GM12878 (cell line): ENCODE measurements around the gene OR51A7. TPM values are rescaled to one million over a fixed set of nuclear protein-coding genes. Genes with fewer than 3 reads are reported as not detected.

ENCODE experiments used
- ATAC-seq: fragments of 200-7000 bp; cut with Tn5 transposase; 3 replicates; pipeline ENCODE4 v1.9.1; 2020; ENCODE audit warnings: mild to moderate bottlenecking, moderate library complexity
- BruUV-seq: library from RNA; stranded (reverse); fragments of 400-500 nt; replicated peaks from 2 replicates; lab custom pipeline; 2021; lab: Mats Ljungman, UMichigan
- CTCF ChIA-PET: fragments of 300-600 bp; sonication (Branson Sonifier 250); formaldehyde crosslinking; extraction: SDS; loops from one replicate; lab custom pipeline; 2021; ENCODE audit warnings: inconsistent platforms; lab: Yijun Ruan, JAX
- POLR2A ChIA-PET: fragments of 350-600 bp; formaldehyde crosslinking; extraction: SDS; loops from one replicate; lab custom pipeline; 2021; ENCODE audit warnings: inconsistent platforms; lab: Charles Lee
- RAD21 ChIA-PET: fragments of 300-600 bp; sonication (Branson Sonifier 250); formaldehyde crosslinking; loops from one replicate; lab custom pipeline; 2023; ENCODE audit warnings: antibody characterized with exemption; ENCODE audit not compliant: unreplicated experiment; lab: Charles Lee
- SMC1A ChIA-PET: fragments of 300-600 bp; sonication (Branson Sonifier 250); formaldehyde crosslinking; loops from one replicate; lab custom pipeline; 2023; ENCODE audit not compliant: unreplicated experiment, uncharacterized antibody; lab: Charles Lee
- DNase-seq: peaks from one replicate; pipeline ENCODE4 v3.0.0-alpha.2; 2011; ENCODE audit warnings: low read depth, low spot score
- FAIRE-seq: peaks from 3 replicates; lab custom pipeline; 2011; peaks lifted over from hg19 to GRCh38; lab: Jason Lieb, UNC
- H2AFZ ChIP-seq: 2 replicates; pipeline ENCODE4 v1.6.0; 2011; ENCODE audit warnings: low read depth, low read length, control low read depth; ENCODE audit not compliant: control insufficient read depth
- H3K27ac ChIP-seq: 2 replicates; pipeline ENCODE4 v1.5.1; 2011; ENCODE audit warnings: control low read depth; ENCODE audit not compliant: control insufficient read depth, insufficient read depth
- H3K27me3 ChIP-seq, 2 experiments: replicated peaks in 1 of 2; 2 replicates each; pipeline versions ENCODE4 v1.6.0 to v1.6.1; 2011; ENCODE audit warnings: low read length in 1 of 2; ENCODE audit not compliant: control insufficient read depth in 2 of 2, insufficient read depth in 2 of 2
- H3K36me3 ChIP-seq, 2 experiments: 2 replicates each; pipeline ENCODE4 v1.5.1; 2011; ENCODE audit warnings: low read length in 1 of 2; ENCODE audit not compliant: control insufficient read depth in 2 of 2, insufficient read depth in 2 of 2
- H3K4me1 ChIP-seq: 2 replicates; pipeline ENCODE4 v1.6.1; 2011; ENCODE audit warnings: mild to moderate bottlenecking, low read length, moderate library complexity, mixed read lengths; ENCODE audit not compliant: control insufficient read depth, insufficient read depth
- H3K4me2 ChIP-seq: 2 replicates; pipeline ENCODE4 v1.6.0; 2011; ENCODE audit warnings: control low read depth; ENCODE audit not compliant: control insufficient read depth, insufficient read depth
- H3K4me3 ChIP-seq: fragments of 200-600 bp; sonication (generic); 2 replicates; pipeline ENCODE4 v1.5.1; 2016
- H3K79me2 ChIP-seq: 2 replicates; pipeline ENCODE4 v1.6.0; 2011; ENCODE audit warnings: low read length; ENCODE audit not compliant: control insufficient read depth, insufficient read depth
- H3K9ac ChIP-seq: 2 replicates; pipeline ENCODE4 v1.8.0; 2011; ENCODE audit warnings: low read length, control low read depth, mixed read lengths; ENCODE audit not compliant: control insufficient read depth, insufficient read depth
- H3K9me3 ChIP-seq: replicated peaks from 3 replicates; pipeline ENCODE4 v1.5.1; 2011; ENCODE audit warnings: mild to moderate bottlenecking, low read length; ENCODE audit not compliant: control insufficient read depth, insufficient read depth
- H4K20me1 ChIP-seq: 2 replicates; pipeline ENCODE4 v1.6.0; 2011; ENCODE audit not compliant: control insufficient read depth, insufficient read depth
- DPF2 ChIP-seq: fragments of 450-650 bp; IDR thresholded peaks from 2 replicates; pipeline ENCODE4 v1.6.1; 2017; ENCODE audit warnings: mild to moderate bottlenecking
- EGR1 ChIP-seq, 2 experiments: IDR thresholded peaks; 1 replicate in 1 of 2; 2 replicates in 1 of 2; pipeline ENCODE4 v1.6.1; 2011 to 2012; ENCODE audit warnings: low read depth in 2 of 2, low read length in 2 of 2, borderline replicate concordance in 1 of 2, mild to moderate bottlenecking in 1 of 2, moderate library complexity in 1 of 2
- FOXM1 ChIP-seq: IDR thresholded peaks from 2 replicates; pipeline ENCODE4 v1.6.1; 2012; ENCODE audit warnings: low read depth, mild to moderate bottlenecking, inconsistent platforms, low read length, moderate library complexity
- GATAD2B ChIP-seq: fragments of 450-650 bp; conservative IDR thresholded peaks from 2 replicates; pipeline ENCODE4 v1.6.1; 2017; ENCODE audit warnings: low read depth, mild to moderate bottlenecking, moderate library complexity
- IRF5 ChIP-seq: fragments of 450-650 bp; IDR thresholded peaks from 2 replicates; pipeline ENCODE4 v1.6.1; 2017; ENCODE audit warnings: borderline replicate concordance
- NR2C2 ChIP-seq: IDR thresholded peaks from 2 replicates; pipeline ENCODE4 v1.6.1; 2011; ENCODE audit warnings: borderline replicate concordance, low read depth; ENCODE audit not compliant: control insufficient read depth, insufficient read length
- PBX3 ChIP-seq: IDR thresholded peaks from 2 replicates; pipeline ENCODE4 v1.6.1; 2011; ENCODE audit warnings: mild to moderate bottlenecking, low read depth, low read length, moderate library complexity; ENCODE audit not compliant: insufficient replicate concordance
- PKNOX1 ChIP-seq: fragments of 450-650 bp; IDR thresholded peaks from 2 replicates; pipeline ENCODE4 v1.6.1; 2016; ENCODE audit warnings: mild to moderate bottlenecking
- POLR2AphosphoS5 ChIP-seq: IDR thresholded peaks from 2 replicates; pipeline ENCODE4 v1.6.1; 2011; ENCODE audit warnings: mild to moderate bottlenecking, low read length, inconsistent platforms
- RELA ChIP-seq: fragments of 450-650 bp; IDR thresholded peaks from 2 replicates; pipeline ENCODE4 v1.8.0; 2014; ENCODE audit warnings: borderline replicate concordance; ENCODE audit not compliant: partially characterized antibody
- TBL1XR1 ChIP-seq: IDR thresholded peaks from 2 replicates; pipeline ENCODE4 v1.6.1; 2012; ENCODE audit warnings: low read depth, low read length, improper control_type of control experiment
- TCF7 ChIP-seq: IDR thresholded peaks from 2 replicates; pipeline ENCODE4 v1.6.1; 2014; ENCODE audit warnings: antibody characterized with exemption, borderline replicate concordance
- ZBED1 ChIP-seq: IDR thresholded peaks from 2 replicates; pipeline ENCODE4 v1.6.1; 2016; ENCODE audit warnings: borderline replicate concordance
- ZNF622 ChIP-seq: fragments of 450-650 bp; IDR thresholded peaks from 2 replicates; pipeline ENCODE4 v1.6.1; 2017; ENCODE audit warnings: mild to moderate bottlenecking, inconsistent platforms
- ZSCAN29 ChIP-seq: fragments of 450-650 bp; IDR thresholded peaks from 2 replicates; pipeline ENCODE4 v1.6.1; 2017; ENCODE audit warnings: mild to moderate bottlenecking, moderate library complexity
- WGBS: methylation state at CpG from one replicate; pipeline ENCODE4 v1.1.6; 2016; ENCODE audit warnings: low lambda C conversion rate; ENCODE audit not compliant: insufficient replicate concordance, insufficient coverage; ENCODE audit errors: missing lambda C conversion rate; 5-methylcytosine and 5-hydroxymethylcytosine counted together
- in situ Hi-C: fragments of 300-500 bp; cut with MboI; formaldehyde crosslinking; loops from 9 replicates; pipeline ENCODE4 v1.14.3; 2018; ENCODE audit warnings: mixed read lengths
- intact Hi-C: fragments of 100-400 bp; cut with micrococcal nuclease; formaldehyde crosslinking; loops from one replicate; pipeline ENCODE4 v1.14.2; 2022; ENCODE audit not compliant: unreplicated experiment
- polyA plus RNA-seq, 11 experiments: library from polyadenylated mRNA; depleted of rRNA in 4 of 11; unstranded in 6 of 11; stranded (reverse) in 5 of 11; fragments of >200 nt; fragmentation: Nextera tagmentation in 4 of 11; fragmentation: Illumina TruSeq in 1 of 11; extraction: Ambion mirVana in 4 of 11; extraction: Trizol in 1 of 11; gene quantifications; 1 replicate in 1 of 11; 2 replicates in 10 of 11; pipeline versions ENCODE4 v1.2.1 to v1.2.3, GENCODE V29; 2011 to 2016; ENCODE audit warnings: inconsistent platforms in 2 of 11, missing spikeins in 2 of 11, low read depth in 1 of 11
- total RNA-seq, 4 experiments: library from RNA; depleted of rRNA in 3 of 4; stranded (reverse); fragments of >200 nt in 3 of 4; fragmentation: Illumina TruSeq in 1 of 4; extraction: Trizol in 1 of 4; gene quantifications; 2 replicates each; pipeline versions ENCODE4 v1.2.1 to v1.2.3, GENCODE V29; 2013 to 2021

OR51A7 gene
- total and polyA plus RNA-seq, 10 of the 15 experiments (the other 5 are each of a cell fraction or from before 2014, with no cell fraction given), result not detected

GRCh38 chr11:4891996-4892640 is 11.5 kb upstream of the OR51A7 start:
- H3K79me2 ChIP-seq, result no peaks in the 10 kb centered on the region
- no peak for FAIRE-seq
- H3K27me3 ChIP-seq, result no peaks in the 10 kb centered on the region
- no peaks in the 10 kb centered on the region for H3K36me3 ChIP-seq
- WGBS, result 41% methylated on average over 1 of the region's 1 CpG
- no peak overlapping the region for H3K4me3 ChIP-seq
- ATAC-seq, result 0 out of 3 replicates have a peak, but pooled peaks have one; percentile 38
- no peak overlapping the region for H3K9ac ChIP-seq
- no peak for DNase-seq
- no peak overlapping the region for H3K4me2 ChIP-seq
- CTCF ChIA-PET, result no interaction called here
- H3K9me3 ChIP-seq, result no peaks in the 10 kb centered on the region
- H2AFZ ChIP-seq, result no peak overlapping the region
- no peaks in the 10 kb centered on the region for H3K4me1 ChIP-seq
- no peak overlapping the region for H3K27ac ChIP-seq
- BruUV-seq, result no TSS peak
- in situ Hi-C loops (no loop called here), intact Hi-C loops (no loop called here)
- no peak for TF ChIP-seq GATAD2B
- POLR2A ChIA-PET, result no interaction called here
- RAD21 ChIA-PET, result no interaction called here
- no peaks in the 10 kb centered on the region for H4K20me1 ChIP-seq
- SMC1A ChIA-PET, result no interaction called here

GRCh38 chr11:4916581-4916980 is 13.0 kb downstream of the OR51A7 start:
- intact Hi-C loops (no loop called here), in situ Hi-C loops (no loop called here)
- no peaks in the 10 kb centered on the region for H3K9me3 ChIP-seq
- ATAC-seq, result no peak
- no peaks in the 10 kb centered on the region for H3K79me2 ChIP-seq
- ChIA-PET RAD21 (no interaction called here), SMC1A (interaction anchor here (1.1 to 2.1 kb wide), 2 partner anchors 11 to 15 kb away, joined by 3 to 7 read pairs; no protein-coding TSS in a partner anchor), POLR2A (no interaction called here), CTCF (interaction anchor here (0.8 to 1.2 kb wide), 2 partner anchors 17 to 280 kb away, joined by 3 read pairs; partner anchors contain the start of gene OR51D1)
- no peak overlapping the region for H3K4me2 ChIP-seq
- H2AFZ ChIP-seq, result no peak overlapping the region
- FAIRE-seq, result no peak
- no peak overlapping the region for H3K27ac ChIP-seq
- no peak for DNase-seq
- no peaks in the 10 kb centered on the region for H3K4me1 ChIP-seq
- H3K27me3 ChIP-seq, result no peaks in the 10 kb centered on the region
- no peak overlapping the region for H3K9ac ChIP-seq
- H4K20me1 ChIP-seq, result no peaks in the 10 kb centered on the region
- H3K4me3 ChIP-seq, result no peak overlapping the region
- no TSS peak for BruUV-seq
- no peaks in the 10 kb centered on the region for H3K36me3 ChIP-seq
- TF ChIP-seq ZNF622 (no peak), PBX3 (no peak), ZSCAN29 (no peak), RELA (no peak), FOXM1 (no peak), TBL1XR1 (no peak), EGR1 (IDR thresholded peaks at IDR 0.05; ENCODE audit: borderline replicate concordance in 1 of 2, low read depth in 2 of 2, low read length in 2 of 2) (no peak), PKNOX1 (no peak), POLR2AphosphoS5 (no peak), DPF2 (no peak), ZBED1 (no peak), IRF5 (no peak), TCF7 (no peak), NR2C2 (no peak)
